NB4 (cell line): Measurements from ENCODE around the gene MYCBP.
A peak's percentile ranks its signal among the peaks of the same experiment; 100 is the strongest.

Experiments used
- DNase-seq: peaks from one replicate; pipeline ENCODE4 v3.0.0; 2010; ENCODE audit warnings: low read depth
- H3K4me3 ChIP-seq: one replicate; pipeline ENCODE4 v1.5.1; 2011; ENCODE audit warnings: mild to moderate bottlenecking, low read depth, low read length, moderate library complexity
- MYC ChIP-seq: IDR thresholded peaks from 2 replicates; pipeline ENCODE4 v1.6.1; 2011; ENCODE audit warnings: low read depth, low read length
- POLR2A ChIP-seq: IDR thresholded peaks from 2 replicates; pipeline ENCODE4 v1.6.1; 2011; ENCODE audit warnings: mild to moderate bottlenecking; ENCODE audit not compliant: insufficient read length; ENCODE audit errors: extremely low read depth
- TF ChIP-seq, protein P1 (sequence below): IDR thresholded peaks from one replicate; pipeline ENCODE4 v1.5.1; 2012; ENCODE audit warnings: low read depth, low read length
- TF ChIP-seq, protein P2 (sequence below): IDR thresholded peaks from 2 replicates; pipeline ENCODE4 v1.6.1; 2011; ENCODE audit warnings: low read depth, low read length

MYCBP gene

DNA sequence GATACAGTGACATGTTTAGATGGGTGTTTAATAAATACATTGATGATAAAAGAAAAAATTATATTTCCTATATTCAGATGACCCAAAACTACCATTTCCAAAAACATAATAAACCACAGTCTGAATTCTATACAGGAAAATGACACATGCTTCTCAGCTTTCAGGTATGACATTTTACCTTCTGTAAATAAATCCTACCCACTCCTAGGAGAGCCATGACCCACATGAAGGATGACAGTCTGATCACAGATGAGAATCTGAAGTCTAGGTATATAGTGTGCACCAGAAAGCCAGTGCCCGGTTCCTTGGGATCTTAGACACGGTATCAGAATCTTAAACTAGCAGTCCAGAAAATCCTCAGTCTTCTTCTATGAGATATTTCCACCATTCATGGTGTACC, 11.9 kb upstream of the MYCBP start:
- no peak overlapping the region for H3K4me3 ChIP-seq
- DNase-seq = no peak
- TF ChIP-seq MYC = no peak
- TF ChIP-seq, protein P1, sequence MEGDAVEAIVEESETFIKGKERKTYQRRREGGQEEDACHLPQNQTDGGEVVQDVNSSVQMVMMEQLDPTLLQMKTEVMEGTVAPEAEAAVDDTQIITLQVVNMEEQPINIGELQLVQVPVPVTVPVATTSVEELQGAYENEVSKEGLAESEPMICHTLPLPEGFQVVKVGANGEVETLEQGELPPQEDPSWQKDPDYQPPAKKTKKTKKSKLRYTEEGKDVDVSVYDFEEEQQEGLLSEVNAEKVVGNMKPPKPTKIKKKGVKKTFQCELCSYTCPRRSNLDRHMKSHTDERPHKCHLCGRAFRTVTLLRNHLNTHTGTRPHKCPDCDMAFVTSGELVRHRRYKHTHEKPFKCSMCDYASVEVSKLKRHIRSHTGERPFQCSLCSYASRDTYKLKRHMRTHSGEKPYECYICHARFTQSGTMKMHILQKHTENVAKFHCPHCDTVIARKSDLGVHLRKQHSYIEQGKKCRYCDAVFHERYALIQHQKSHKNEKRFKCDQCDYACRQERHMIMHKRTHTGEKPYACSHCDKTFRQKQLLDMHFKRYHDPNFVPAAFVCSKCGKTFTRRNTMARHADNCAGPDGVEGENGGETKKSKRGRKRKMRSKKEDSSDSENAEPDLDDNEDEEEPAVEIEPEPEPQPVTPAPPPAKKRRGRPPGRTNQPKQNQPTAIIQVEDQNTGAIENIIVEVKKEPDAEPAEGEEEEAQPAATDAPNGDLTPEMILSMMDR = no peak
- TF ChIP-seq, protein P2, sequence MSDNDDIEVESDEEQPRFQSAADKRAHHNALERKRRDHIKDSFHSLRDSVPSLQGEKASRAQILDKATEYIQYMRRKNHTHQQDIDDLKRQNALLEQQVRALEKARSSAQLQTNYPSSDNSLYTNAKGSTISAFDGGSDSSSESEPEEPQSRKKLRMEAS = no peak
- TF ChIP-seq POLR2A = no peak

DNA sequence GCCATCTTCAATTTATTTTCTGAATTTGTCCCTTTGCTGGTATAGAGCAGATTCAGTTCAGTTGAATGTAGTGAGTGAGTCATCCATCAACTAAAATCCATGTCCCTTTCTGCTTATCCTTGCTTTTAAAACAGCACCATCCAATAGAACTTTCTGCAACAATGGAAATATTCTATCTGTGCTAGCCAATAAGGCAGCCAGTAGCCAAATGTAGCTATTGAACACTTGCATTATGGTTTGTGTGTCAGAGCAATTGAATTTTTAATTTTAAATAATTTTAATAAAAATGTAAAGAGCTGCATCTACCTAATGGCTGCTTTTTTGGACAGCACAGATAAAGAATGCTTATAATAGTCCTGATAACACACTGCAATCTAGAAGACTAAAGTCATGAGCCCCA, 8.3 kb upstream of the MYCBP start, which contains the start of gene GJA9:
Gene GJA9, minus strand, starts transcription at position 101 of the 400 bp plus-strand sequence. CDS start 5,489 bp downstream, outside the sequence.
- H3K4me3 ChIP-seq = no peak within 1 kb of the TSS
- TF ChIP-seq POLR2A (no peak), MYC (no peak)
- TF ChIP-seq, protein P1 = no peak
- TF ChIP-seq, protein P2 = no peak
- no peak for DNase-seq

DNA sequence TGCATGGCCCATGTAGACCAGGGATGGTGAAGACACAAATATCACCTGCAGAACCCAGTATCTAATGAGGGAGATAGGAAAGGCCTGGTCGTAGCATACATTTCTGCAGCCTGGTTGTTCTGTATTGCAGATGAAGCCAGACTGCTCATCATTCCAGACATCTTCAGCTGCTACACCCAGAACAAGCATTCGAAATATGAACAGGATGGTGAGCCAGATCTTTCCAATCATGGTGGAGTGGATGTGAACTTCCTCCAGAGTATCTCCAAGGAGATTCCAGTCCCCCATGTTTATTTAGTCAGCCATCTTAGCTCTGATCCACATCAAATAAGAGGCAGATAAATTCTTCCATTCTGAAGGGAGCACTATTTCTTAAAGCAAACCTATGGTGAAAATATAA, 2.7 kb upstream of the MYCBP start:
- TF ChIP-seq POLR2A (no peak), MYC (no peak)
- TF ChIP-seq, protein P1 = no peak
- TF ChIP-seq, protein P2 = no peak
- no peak for DNase-seq
- no peak overlapping the region for H3K4me3 ChIP-seq

DNA sequence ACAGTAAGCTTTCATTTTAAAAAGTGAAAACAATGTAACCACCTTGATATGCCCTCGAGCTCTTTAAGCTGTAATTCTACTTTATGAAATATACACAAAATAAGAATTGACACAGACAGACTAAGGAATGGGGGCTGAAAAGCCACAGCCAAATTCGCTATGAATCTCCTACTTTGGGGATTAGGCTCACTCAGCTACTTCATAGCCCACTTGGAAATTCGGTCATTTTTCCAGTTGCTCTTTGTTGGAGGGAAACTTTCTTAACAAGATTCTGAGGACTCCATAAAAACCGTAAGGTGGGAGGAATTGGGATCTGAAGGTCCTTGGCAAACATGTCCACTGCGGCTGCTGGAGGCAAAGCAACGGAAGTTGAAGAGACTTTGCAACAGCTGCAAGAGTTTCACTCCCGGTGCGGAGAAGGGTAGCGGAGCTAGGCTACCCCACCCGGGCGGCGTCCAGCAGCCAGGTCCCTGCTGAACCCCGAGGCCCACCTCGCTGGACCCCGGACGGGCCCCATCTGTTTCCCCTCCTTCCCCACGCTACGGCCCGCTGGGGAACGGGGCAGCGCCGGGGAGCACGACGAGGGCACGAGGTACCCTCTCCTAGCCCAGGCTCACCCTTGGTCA, 634 bp downstream of the MYCBP start:
- peak overlapping the region; percentile 87 for H3K4me3 ChIP-seq
- DNase-seq = peak; percentile 49

DNA sequence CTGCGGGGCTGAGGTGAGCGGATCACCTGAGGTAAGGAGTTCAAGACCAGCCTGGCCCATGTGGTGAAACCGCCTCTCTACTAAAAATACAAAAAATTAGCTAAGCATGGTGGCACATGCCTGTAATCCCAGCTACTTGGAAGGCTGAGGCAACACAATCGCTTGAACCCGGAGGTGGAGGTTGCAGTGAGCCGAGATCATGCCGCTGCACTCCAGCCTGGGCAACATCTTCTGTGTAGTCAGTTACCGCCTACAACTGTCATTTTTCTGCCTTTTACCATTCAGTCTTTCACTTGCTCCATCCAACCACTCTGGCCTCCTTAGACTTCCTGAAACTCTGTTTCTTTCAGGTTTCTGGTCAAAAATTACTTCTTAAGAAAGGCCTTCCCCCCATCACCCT, 2.2 kb downstream of the MYCBP start:
- TF ChIP-seq MYC = no peak
- TF ChIP-seq, protein P1 = no peak
- TF ChIP-seq POLR2A = no peak
- TF ChIP-seq, protein P2 = no peak

More for the DNA sequence above, 634 bp downstream of the MYCBP start:
- TF ChIP-seq, protein P2 = peak; percentile 22; the same call in 1 of the 2 replicates
- TF ChIP-seq POLR2A = no peak

DNA sequence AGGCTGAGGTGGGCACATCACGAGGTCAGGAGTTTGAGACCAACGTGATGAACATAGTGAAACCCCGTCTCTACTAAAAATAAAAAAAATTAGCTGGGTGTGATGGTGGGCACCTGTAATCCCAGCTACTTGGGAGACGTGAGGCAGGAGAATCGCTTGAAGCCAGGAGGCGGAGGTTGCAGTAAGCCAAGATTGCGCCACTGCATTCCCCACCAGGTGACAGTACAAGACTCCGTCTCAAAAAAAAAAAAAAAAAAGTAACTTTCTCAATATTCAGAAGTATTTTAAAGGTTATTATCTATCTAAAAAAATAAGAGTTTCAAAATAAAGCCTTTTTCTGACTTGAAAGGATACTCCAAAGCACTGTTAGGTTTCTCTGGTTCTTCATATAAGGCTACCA, 5.9 kb downstream of the MYCBP start:
- TF ChIP-seq MYC (no peak), POLR2A (no peak)
- TF ChIP-seq, protein P2 = no peak
- TF ChIP-seq, protein P1 = no peak
- DNase-seq = no peak
- no peak overlapping the region for H3K4me3 ChIP-seq

More for the DNA sequence above, 2.2 kb downstream of the MYCBP start:
- DNase-seq = no peak
- no peak overlapping the region for H3K4me3 ChIP-seq
